ENCODE results near the gene GAS2L1.

The GAS2L1 gene

DNA sequence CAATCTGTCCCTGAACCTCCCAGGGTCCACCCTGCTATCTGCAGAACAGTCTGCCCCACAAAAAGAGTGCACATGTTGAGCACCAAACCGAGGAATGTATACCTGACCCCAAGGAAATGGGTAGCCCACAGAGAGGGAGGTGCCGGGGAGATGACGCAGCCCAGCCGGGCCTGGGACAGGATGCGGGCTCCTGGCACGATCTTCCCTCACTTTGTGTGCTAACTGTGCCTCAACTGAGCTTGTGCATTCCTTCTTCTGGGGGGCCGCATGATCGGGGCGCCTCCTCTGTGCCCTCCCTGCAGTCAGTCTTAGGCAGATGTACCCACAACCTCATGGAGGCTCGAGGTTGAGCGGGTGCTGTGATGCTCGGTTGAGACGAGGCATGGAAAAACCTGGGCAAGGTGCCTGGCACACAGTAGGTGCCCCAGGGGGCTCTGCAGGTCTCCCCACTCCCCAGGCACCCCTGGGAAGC lies 2.4 kb downstream of the GAS2L1 start:
- Histone ChIP-seq H3K27ac (peak overlapping the region; percentile 75), H3K4me3 (ENCODE audit: low read depth, low read length) (peak overlapping the region; percentile 37), H3K27me3 (replicated peaks) (peaks cover 5% of the 10 kb centered on the region), H3K36me3 (replicated peaks) (peaks cover 5% of the 10 kb centered on the region)
- in situ Hi-C loops (cut with HindIII; ENCODE audit: low pct_ligation_motif_present, low sequenced_read_pairs) = no loop called here
- DNase-seq = peak; percentile 73
- TF ChIP-seq, protein P1, sequence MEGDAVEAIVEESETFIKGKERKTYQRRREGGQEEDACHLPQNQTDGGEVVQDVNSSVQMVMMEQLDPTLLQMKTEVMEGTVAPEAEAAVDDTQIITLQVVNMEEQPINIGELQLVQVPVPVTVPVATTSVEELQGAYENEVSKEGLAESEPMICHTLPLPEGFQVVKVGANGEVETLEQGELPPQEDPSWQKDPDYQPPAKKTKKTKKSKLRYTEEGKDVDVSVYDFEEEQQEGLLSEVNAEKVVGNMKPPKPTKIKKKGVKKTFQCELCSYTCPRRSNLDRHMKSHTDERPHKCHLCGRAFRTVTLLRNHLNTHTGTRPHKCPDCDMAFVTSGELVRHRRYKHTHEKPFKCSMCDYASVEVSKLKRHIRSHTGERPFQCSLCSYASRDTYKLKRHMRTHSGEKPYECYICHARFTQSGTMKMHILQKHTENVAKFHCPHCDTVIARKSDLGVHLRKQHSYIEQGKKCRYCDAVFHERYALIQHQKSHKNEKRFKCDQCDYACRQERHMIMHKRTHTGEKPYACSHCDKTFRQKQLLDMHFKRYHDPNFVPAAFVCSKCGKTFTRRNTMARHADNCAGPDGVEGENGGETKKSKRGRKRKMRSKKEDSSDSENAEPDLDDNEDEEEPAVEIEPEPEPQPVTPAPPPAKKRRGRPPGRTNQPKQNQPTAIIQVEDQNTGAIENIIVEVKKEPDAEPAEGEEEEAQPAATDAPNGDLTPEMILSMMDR (IDR thresholded peaks at IDR 0.05; ENCODE audit: low read depth, low read length, missing control alignments) = no peak

DNA sequence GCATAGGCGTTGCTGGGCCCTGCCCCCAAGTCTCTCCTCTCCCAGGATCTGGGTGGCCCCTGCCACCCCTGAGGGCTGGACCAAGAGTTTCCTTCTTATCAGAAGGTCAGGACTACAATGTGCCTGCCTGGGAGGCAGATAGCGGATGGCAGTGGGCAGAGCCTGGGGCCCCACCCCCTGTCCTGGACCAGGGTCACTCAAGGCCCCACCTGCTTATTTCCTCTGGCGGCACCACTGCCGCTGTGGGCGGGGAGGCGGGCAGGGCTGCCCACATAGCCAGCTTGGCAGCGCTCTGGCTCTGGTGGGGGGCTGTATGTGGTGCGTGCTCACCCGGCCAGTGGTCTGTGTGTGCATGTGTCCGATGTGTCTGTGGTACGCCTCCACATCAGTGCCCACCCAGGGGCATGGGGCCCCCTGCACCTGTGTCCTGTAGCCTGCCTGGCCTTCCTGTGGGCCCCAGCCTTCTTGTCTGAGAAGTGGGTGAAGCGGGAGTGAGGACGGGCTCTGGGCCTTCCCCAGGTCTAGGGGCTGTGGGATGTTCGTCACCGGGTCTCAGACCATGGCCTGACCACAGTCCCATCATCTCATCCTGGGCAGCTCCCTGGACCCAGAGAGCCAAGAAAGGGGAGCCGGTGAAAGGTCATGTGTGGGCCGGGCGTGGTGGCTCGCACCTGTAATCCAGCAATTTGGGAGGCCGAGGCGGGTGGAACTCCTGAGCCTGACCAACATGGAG lies 3.0 kb downstream of the GAS2L1 start:
- Histone ChIP-seq H3K36me3 (replicated peaks) (peaks cover 5% of the 10 kb centered on the region), H3K4me3 (ENCODE audit: low read depth, low read length) (peak overlapping the region; percentile 37), H3K27me3 (replicated peaks) (peaks cover 12% of the 10 kb centered on the region), H3K27ac (peak overlapping the region; percentile 75)
- in situ Hi-C loops (cut with HindIII; ENCODE audit: low pct_ligation_motif_present, low sequenced_read_pairs) = no loop called here
- DNase-seq = no peak
- TF ChIP-seq, protein P1 (IDR thresholded peaks at IDR 0.05; ENCODE audit: low read depth, low read length, missing control alignments) = no peak

DNA sequence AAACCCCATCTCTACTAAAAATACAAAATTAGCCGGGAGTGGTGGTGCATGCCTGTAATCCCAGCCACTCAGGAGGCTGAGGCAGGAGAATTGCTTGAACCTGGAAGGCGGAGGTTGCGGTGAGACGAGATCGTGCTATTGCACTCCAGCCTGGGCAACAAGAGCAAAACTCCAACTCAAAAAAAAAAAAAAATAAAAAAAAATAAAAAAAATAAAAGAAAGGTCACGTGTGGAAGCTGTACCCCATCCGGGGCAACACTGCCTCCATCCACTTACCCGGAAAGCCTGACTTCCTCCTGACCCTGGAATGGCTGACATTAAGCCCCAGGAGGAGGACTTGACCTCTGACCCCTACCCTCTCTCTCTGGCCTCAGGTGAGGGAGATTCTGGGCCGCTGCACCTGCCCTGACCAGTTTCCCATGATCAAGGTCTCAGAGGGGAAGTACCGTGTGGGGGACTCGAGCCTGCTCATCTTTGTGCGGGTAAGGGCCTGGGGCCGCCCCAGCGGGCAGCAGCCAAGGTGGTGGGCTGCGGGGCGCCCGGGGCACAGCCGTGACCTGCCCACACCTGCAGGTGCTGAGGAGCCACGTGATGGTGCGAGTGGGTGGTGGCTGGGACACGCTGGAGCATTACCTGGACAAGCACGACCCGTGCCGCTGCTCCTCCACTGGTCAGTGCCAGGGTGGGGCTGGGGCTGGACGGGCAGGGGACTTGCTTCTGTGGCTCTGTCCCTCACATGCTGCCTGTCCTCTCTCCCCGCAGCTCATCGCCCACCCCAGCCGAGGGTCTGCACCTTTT lies 3.8 kb downstream of the GAS2L1 start:
- in situ Hi-C loops (cut with HindIII; ENCODE audit: low pct_ligation_motif_present, low sequenced_read_pairs) = no loop called here
- Histone ChIP-seq H3K27ac (peak overlapping the region; percentile 86), H3K27me3 (replicated peaks) (peaks cover 19% of the 10 kb centered on the region), H3K4me3 (ENCODE audit: low read depth, low read length) (no peak overlapping the region), H3K36me3 (replicated peaks) (peaks cover 5% of the 10 kb centered on the region)
- no peak for DNase-seq
- TF ChIP-seq, protein P1 (IDR thresholded peaks at IDR 0.05; ENCODE audit: low read depth, low read length, missing control alignments) = no peak

DNA sequence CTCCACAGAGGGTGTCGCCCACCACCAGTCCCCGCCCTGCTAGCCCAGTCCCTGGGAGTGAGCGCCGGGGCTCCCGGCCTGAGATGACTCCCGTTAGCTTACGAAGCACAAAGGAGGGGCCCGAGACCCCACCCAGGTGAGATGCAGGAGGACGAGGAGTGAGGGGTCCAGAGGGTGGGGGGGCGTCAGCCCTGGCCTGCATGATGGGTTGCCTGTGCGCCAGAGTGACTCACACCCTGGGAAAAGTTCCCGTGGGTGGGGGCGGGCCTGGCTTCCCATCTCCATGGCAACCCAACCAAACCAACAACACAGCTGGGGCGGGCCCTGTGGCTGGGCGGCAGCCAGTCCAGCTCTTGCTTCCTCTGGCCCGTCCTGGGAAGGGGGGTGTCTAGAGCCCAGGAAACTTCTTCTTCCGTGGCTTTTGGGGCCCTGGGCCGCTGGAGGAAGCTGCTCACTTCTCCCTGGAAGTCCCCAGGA lies 4.5 kb downstream of the GAS2L1 start:
- TF ChIP-seq, protein P1 (IDR thresholded peaks at IDR 0.05; ENCODE audit: low read depth, low read length, missing control alignments) = no peak
- Histone ChIP-seq H3K27ac (peak overlapping the region; percentile 86), H3K4me3 (ENCODE audit: low read depth, low read length) (peak overlapping the region; percentile 22), H3K36me3 (replicated peaks) (peaks cover 5% of the 10 kb centered on the region), H3K27me3 (replicated peaks) (peaks cover 23% of the 10 kb centered on the region)
- peak; percentile 98 for DNase-seq
- in situ Hi-C loops (cut with HindIII; ENCODE audit: low pct_ligation_motif_present, low sequenced_read_pairs) = no loop called here

DNA sequence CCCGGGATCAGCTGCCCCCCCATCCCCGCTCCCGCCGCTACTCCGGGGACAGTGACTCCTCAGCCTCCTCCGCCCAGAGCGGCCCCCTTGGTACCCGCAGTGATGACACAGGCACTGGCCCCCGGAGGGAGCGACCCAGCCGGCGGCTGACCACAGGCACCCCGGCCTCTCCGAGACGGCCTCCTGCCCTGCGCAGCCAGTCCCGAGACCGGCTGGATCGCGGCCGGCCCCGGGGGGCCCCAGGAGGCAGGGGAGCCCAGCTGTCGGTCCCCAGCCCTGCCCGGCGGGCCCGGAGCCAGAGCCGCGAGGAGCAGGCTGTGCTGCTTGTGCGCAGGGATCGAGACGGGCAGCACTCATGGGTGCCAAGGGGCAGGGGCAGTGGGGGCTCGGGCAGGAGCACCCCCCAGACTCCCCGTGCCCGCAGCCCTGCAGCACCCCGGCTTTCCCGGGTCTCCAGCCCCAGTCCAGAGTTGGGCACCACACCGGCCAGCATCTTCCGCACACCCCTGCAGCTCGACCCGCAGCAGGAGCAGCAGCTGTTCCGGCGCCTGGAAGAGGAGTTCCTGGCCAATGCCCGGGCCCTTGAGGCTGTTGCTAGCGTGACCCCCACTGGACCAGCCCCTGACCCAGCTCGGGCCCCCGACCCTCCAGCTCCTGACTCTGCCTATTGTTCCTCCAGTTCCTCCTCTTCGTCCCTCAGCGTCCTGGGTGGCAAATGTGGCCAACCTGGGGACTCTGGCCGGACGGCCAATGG lies 5.2 kb downstream of the GAS2L1 start:
- in situ Hi-C loops (cut with HindIII; ENCODE audit: low pct_ligation_motif_present, low sequenced_read_pairs) = no loop called here
- peaks cover 5% of the 10 kb centered on the region for H3K36me3 ChIP-seq (replicated peaks)
- peak overlapping the region; percentile 86 for H3K27ac ChIP-seq
- TF ChIP-seq, protein P1 (IDR thresholded peaks at IDR 0.05; ENCODE audit: low read depth, low read length, missing control alignments) = no peak
- no peak for DNase-seq
- H3K27me3 ChIP-seq (replicated peaks) = peaks cover 30% of the 10 kb centered on the region
- peak overlapping the region; percentile 22 for H3K4me3 ChIP-seq (ENCODE audit: low read depth, low read length)

Data from brain microvascular endothelial cell (primary cell).